Measurements from ENCODE around the gene EMP3. TPM values are rescaled to one million over a fixed set of nuclear protein-coding genes. Genes with fewer than 3 reads are reported as not detected.
"Not testable (repeated sequence)": the region's sequence is repeated elsewhere in the genome, so short reads cannot be mapped to it uniquely, and the experiment has no call there.

EMP3 gene
- total RNA-seq, 1 experiment from 2014 or later: 36.2 TPM

DNA sequence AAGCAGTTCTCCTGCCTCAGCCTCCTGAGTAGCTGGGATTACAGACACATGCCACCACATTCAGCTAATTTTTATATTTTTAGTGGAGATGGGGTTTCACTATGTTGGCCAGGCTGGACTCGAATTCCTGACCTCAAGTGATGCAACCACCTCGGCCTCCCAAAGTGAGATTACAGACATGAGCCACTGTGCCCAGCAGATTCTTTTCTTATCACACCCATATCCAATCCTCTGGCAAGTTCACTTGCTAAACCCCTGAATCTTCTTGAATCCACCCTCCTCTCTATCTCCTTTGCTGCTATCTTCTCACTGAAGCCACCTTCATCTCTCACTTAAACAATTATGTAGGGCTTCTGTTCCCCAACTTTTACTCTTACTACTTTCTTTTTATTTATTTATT lies 20.8 kb downstream of the EMP3 start:
- no peak for DNase-seq (ENCODE audit: low read depth)

DNA sequence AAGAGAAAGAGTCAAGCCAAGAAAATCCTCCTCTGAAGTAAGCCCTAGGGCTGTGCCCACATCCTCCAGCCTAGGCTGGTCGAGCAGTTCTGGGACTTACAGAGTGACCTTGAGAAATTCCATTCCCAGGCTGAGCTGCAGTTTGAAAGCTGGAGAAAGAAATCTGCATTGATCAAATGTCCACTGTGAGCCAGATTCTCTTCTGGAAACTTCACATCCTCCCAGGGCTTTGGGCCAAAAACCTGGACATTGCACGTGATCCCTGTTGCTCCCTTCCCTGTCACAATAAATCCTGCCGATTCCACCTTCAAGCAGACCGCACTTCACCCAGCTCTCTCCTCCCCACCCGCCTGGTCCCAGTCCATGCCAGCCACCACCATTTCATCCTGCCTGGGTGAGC lies 22.7 kb downstream of the EMP3 start:
- DNase-seq (ENCODE audit: low read depth): no peak

DNA sequence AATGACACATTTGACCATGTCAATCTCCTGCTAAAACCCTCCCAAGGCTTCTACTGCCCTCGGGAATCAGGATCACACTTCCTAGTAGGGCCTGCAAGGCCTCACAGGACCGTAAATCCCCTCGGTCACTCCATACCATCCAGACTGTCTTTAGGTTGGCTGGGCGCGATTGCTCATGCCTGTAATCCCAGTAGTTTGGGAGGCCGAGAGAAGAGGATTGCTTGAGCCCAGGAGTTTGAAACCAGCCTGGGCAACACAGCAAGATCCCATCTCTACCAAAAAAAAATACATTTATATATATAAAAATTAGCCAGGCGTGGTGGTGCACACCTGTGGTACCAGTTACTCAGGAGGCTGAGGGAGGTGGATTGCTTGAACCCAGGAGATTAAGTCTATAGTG lies 23.4 kb downstream of the EMP3 start:
- no peak for DNase-seq (ENCODE audit: low read depth)

DNA sequence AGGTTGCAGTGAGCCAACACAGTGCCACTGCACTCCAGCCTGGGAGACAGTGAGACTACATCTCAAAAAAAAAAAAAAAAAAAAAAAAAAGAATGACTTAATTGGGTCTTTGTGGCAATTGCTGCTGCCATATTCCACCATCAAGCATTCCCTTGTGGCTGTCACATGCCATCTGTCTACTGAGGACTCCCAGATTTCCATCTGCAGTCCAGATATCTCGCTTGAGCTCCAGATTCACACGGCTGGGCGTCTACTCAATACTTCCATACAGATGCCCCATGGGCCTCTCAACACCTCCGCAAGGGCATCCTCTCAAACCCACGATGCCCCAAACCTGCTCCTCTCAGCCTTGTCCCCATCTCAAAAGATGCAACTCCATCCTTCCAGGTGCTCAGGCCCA lies 25.5 kb downstream of the EMP3 start:
- DNase-seq (ENCODE audit: low read depth): no peak

DNA sequence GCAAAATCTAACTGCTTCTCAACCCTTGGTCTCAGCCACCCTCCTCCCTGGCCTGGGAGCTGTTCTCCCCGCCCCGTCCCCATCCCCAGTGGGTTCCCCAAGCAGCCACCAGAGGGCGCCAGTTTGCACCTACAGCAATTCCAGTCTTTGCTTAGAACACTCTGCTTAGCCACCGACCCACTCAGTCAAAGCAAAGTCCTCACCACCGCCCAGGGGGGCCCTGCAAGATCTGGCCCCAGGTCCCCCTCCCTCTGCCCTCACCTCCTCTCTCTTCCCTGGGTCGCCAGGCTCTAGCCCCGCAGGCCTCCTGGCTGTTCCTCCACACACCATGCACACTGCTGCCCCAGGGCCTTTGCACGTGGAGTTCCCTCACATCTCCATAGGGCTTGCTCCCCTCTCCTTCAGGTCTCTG lies 26.0 kb downstream of the EMP3 start:
- DNase-seq (ENCODE audit: low read depth): peak; percentile 73

DNA sequence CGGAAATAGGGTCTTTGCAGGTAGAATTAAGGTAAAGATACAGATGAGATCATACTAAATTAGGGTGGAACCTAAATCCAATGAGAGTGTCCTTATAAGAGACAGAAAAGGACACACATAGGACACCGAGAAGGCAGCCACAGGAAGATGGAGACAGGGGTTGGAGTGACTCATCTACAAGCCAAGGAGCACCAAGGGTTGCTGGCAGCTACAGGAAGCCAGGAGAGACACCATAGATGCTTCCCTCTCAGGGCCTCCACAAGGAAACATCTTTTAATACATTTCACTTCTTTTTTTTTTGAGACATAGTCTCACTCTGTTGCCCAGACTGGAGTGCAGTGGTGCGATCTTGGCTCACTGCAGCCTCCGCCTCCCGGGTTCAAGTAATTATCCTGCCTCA lies 28.3 kb downstream of the EMP3 start:
- peak; percentile 40 for DNase-seq (ENCODE audit: low read depth)

DNA sequence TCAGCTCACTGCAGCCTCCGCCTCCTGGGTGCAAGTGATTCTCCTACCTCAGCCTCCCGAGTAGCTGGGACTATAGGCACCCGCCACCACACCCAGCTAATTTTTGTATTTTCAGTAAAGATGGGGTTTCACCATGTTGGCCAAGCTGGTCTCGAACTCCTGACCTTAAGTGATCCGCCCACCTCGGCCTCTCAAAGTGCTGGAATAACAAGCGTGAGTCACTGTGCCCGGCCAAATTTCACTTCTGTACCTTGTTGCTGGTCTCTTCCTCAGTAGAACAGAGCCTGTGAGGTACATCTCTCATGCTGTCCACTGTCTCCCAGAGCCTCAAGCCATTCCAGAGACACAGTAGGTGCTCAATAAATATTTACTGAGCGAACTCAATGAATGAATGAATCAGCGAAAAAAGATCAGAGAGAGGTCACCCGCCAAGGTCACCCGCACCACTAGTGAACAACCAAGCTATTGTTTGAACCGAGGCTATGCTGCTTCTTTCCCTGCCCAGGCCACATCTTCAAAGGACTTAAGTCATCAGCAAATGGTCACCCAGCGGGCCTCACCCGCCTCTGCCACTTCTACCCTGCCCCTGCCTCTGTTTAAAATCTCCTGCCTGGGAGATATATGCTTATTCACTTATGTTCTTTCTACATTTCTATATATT lies 29.1 kb downstream of the EMP3 start:
- DNase-seq (ENCODE audit: low read depth): peak; percentile 23

DNA sequence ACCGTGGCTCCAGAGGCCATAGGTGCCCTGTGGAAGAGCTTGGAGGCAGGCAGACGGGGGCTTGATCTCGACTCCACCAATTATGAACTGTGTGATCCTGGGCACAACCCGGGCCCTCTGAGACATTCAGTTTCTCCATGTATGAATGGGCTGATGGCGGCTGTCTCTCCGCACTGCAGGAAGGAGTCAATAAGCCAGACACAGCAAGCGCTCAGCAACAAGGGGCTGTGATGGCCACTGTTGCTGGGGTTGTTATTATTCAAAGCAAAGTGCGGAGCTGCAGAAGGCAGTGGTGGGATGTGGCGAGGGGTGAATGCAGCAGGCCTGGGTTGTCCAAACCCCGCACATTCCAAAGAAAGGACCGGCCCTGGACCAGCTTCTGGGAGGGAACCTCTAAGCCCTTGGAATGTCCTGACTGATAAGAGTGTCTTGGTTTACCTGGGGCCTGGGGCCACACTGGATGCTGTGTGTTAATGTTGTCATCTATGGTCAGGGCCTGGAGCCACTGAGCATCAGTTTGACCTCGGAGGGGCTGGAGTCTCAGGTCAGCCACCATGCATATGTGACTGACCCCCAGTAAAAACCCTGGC lies 30.1 kb downstream of the EMP3 start:
- no peak for DNase-seq (ENCODE audit: low read depth)

DNA sequence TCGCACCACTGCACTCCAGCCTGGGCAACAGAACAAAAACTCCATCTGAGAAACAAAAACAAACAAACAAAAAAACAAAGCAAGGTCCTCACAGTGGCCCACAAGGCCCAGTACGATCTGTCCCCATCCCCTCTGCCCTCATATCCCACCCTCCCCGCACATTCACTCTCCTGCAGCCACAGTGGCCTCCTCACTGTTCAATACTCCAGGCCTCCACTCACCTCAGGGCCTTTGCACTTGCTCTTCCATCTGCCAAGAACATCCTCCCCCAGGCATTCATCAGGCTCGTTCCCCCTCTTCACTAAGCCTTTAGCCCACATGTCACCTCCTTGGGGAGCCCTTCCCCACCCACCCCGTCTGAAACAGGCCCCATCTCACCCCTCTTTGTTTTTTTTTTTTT lies 33.8 kb downstream of the EMP3 start:
- DNase-seq (ENCODE audit: low read depth): no peak

DNA sequence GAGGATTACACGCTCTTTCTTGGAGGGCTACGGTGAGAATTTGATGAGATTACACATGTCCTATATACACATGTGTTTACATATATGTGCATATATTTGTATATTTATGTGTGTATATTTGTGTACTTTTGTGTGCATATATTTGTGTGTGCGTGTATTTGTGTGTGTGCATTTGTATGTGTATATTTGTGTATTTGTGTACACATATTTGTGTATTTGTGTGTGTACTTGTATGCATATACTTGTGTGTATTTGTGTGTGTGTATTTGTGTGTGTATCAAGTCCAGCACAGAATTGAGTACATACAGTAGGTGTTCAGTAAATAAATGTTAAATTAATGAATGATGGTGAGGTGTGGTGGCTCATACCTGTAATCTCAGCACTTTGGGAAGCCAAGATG lies 36.6 kb downstream of the EMP3 start:
- no peak for DNase-seq (ENCODE audit: low read depth)

DNA sequence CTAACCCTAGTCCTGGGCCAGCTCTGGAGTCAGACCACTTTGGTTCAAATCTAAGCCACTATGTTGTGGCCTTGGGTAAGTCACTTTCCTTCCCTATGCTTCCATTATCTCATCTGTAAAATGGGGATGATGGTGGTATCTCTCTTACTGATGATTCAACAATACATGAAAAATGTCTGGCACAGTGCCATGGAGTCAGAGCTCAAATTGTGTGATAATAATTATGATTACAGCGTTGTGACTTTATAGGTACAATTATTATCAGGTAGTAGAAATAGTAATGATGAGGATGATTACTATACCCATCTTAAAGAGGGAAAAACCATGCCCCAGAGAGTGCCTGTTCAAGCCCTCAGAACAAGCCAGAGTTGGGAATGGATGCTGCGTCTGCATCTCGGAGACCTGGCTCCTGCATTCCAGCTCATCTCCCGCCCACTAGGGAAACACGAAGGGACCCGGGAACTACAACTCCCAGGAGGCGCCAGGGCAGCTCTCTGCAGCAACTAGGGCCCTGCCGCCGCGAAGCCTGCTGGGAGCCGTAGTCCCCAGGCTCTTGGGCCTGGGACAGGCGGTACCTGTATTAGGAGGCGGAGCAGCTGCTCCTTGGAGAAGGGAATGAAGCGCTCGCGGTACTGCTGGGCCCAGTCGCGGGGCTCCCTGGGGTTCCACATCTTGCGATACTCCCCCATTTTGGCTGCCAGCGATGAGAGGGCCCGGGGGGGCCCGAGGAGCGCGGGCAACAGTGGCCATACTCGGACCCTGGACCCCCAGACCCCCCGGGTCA lies 37.6 kb downstream of the EMP3 start:
- peak; percentile 96 for DNase-seq (ENCODE audit: low read depth)

DNA sequence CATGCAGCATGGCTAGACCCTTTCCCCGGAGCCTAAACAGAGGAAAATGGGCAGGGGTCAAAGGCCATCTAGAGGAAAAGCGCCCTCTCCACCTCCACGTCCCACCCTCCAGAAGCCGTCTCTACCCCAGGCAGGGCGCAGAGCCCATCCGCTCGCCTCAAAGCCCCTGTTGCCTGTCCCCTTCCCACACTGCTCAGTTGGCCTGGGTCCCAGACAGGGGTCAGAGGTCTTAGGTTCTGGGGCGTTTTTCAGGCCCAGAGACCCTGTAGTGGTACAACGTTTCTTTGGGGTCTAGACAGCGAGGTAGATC lies 38.1 kb downstream of the EMP3 start:
- DNase-seq (ENCODE audit: low read depth): no peak

DNA sequence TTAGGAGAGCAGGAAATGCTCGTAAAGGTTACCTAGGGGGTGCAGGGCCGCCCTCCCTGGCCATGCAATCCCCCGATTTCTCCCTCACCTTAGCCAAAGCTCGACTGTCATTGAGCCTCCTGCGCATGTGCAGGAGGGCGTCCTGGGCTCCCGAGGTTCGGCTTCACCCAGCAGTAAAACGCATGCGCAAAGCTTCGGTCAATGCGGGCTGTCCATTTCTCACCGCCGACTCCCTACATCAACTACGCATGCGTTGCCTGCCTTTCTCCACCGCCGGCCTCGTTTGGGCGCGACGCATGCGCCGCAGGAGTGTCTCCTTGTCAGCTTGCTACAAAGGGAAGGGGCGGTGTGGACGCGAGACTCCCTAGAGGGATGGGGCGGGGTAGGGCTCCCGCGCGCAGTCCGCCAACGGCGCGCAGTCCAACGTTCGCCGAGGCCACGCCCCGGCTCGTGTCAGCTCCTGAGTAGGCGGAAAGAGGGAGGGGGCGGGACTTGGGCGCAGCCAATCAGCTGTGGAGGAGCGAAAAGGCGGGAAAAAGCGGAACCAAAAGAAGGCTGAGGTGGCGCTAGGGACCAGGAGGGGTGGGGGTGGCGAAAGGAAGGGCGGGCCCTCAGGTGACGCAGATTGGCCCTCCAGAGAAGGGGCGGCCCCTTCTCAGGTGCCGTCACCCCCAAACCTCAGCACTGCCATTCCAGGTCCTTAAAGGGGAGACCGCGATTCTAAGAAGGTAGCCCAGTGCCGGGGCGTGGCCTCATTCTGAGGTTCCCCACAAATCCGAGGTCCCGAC lies 38.7 kb downstream of the EMP3 start, which contains the start of the genes SYNGR4 and TMEM143:
SYNGR4 (plus strand) TSS at position 558 of the 788 bp plus-strand sequence. CDS start 1,476 bp downstream, outside the sequence.
TMEM143 (minus strand) TSS at position 131 of the 788 bp plus-strand sequence; CDS start at position 111, 20 bp downstream.
- DNase-seq (ENCODE audit: low read depth): peak; percentile 100

DNA sequence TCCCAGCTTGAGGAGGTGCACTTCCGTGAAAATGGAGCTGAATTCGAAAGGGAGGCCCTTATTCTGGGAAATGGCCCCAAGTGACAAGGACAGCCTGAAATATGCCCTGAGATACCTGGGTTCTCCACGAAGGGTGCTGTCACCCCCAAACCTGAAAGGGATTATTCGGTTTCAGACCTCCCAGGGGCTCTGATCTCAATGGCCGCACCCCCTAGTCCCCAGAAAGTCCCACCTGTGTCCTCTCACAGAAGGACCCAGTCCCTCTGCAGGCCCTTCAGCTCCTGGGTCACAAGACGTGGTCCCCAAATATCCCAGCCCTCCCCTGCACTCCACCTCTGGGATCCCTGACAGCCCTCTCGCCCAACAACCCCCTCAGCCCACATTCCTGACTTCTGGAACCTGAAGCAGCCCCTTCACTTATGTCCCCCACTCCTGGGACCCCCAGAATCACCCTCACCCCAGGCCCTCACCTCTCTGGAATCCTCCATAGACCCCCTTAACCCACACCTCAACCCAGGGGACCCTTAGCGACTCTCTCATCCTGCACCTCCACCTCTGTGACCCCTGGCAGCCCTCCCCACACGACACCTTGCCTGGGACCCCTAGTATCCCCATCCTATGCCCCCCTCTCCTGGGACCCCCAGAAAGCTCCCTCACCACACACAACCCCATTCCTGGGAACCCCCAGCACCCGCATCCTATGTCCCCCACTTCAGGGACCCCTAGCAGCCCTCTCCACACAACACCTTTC lies 39.4 kb downstream of the EMP3 start:
- no peak for DNase-seq (ENCODE audit: low read depth)

DNA sequence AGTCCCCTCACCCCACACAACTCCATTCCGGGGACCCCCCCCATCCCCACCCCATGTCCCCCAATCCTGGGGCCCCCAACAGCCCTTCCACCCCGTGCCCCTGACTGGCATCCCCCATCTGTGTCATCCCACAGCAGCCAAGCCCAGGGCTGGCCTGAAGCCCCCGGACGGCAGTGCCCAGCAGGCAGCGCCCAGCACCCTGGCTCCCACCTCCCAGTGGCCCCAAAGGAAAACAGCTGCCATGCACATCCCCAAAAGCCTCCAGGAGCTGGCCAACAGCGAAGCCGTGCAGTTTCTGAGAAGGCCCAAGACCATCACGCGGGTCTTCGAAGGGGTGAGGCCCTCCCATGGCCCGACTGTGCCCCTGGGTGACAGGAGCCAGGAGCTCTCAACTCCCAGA lies 40.2 kb downstream of the EMP3 start:
- DNase-seq (ENCODE audit: low read depth): no peak

DNA sequence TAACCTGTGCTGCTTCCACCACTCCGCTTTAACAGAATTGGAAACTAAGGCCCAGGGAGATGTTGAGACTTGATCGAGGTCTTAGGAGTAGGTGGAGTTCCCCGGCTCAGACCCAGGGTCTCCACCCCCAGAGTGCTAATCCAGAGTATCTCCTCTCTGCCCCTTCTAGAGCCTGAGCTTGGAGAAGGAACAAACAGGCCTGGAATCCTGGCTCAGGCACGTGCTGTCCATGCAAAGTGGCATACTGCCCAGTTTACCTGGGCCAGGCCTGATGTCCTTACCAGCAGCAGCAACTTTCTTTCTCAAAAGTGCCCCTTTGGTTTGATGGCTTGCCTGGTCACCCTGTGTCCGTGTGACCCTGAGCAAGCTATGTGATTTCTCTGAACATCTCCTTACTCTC lies 42.5 kb downstream of the EMP3 start:
- no peak for DNase-seq (ENCODE audit: low read depth)

DNA sequence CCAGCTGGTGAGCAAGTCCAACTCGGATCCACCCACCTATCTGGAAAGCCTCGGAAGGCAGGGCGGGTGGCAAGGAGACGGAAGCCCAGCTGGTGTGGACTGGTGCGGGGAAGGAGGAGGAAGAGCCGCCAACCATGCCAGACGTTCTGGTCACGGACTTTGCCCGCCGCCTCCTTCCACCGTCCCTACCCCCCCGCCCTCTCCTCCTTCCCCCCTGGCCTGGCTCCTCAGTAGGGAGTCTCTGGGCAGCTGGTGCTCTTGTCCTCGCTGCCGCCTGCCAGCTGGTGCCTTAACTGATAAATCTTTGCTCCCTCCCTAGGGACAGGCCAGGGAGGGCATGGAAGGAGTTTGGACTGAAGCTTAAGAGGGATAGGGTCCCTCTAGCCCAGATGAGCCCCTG lies 43.6 kb downstream of the EMP3 start:
- no peak for DNase-seq (ENCODE audit: low read depth)

DNA sequence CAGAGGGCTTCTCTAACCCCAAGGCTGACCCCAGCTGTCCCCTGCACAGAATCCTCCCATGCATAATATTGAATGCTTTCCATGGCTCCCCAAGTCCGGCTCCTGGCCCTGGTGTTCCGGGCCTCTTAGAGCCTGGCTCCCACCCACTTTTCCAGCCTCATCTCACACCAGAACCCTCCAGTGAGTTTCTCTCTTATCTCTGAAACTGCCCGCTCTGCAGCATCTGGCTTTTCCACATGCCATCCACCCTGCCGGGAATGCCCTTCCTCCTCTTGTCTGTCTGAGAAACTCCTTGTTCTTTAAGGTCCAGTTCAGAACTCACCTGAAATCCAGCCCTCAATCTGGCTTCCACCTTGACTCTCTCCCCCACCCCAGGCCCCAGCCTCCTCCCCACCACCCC lies 45.6 kb downstream of the EMP3 start:
- DNase-seq (ENCODE audit: low read depth): no peak

DNA sequence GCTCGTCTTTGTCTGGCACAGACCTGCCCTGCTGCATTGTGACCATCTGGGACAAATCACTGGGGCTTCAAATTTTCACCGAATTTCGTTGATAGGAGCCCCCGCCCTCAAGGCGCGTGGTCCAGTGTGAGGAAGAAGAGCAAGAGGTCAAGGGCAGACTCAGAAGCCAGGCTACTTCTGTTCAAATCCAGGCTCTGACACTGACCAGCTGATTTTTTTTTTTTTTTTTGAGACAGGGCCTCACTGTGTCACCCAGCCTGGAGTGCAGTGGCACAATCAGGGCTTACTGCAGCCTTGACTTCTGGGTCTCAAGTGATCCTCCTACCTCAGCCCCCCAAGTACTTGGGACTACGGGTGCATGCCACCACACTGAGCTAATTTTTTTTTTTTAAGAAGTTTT lies 46.0 kb downstream of the EMP3 start:
- no peak for DNase-seq (ENCODE audit: low read depth)

DNA sequence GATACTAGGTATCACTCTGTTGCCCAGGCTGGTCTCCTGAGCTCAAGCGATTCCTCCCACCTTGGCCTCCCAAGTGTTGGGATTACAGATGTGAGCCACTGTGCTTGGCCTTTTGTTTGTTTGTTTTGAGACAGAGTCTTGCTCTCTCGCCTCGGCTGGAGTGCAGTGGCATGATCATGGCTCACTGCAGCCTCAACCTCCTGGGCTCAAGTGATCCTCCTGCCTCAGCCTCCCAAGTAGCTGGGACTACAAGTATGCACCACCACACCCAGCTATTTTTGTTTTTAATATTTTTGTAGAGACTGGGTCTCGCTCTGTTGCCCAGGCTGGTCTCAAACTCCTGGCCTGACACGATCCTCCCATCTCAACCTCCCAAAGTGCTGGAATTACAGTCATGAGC lies 46.4 kb downstream of the EMP3 start:
- DNase-seq (ENCODE audit: low read depth): not testable (repeated sequence)

DNA sequence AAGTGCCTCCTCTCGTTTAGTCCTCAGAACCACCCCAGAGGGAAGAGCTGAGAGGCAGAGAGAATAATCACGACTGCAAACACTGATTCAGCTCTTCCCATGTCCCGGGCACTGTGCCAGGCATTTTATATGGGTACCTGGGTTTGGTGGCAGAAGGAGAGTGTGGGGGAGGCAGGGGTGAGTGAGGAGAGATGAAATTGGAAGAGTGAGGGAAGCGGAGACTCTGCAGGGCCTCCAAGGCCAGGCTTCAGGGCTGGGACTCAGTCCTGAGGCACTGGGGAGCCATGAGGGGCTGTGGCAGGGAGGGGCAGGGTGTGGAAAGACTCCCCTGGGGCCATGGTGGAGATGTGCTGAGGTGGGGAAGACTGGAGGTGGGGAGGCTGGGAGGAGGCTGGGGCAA lies 47.6 kb downstream of the EMP3 start:
- DNase-seq (ENCODE audit: low read depth): peak; percentile 71

DNA sequence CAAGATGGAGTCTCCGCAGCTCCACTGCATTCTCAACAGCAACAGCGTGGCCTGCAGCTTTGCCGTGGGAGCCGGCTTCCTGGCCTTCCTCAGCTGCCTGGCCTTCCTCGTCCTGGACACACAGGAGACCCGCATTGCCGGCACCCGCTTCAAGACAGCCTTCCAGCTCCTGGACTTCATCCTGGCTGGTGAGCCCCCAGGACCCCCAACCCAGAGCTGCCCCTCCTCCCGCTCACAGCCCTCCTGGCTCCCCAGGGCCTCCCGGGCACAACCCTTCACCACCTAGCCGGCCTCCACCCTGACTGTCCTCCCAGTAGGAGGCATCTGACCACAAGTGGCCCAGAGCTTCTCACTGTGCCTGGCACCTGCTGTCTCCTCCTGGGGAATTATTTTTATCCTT lies 48.2 kb downstream of the EMP3 start:
- DNase-seq (ENCODE audit: low read depth): no peak

All from Daoy (cell line).